HL-60 (cell line): Measurements from ENCODE around the gene CIRBP.

Source experiments
- CTCF ChIP-seq: IDR thresholded peaks from one replicate; pipeline ENCODE4 v1.5.1; 2011; ENCODE audit warnings: low read length, control low read depth, inconsistent platforms; ENCODE audit not compliant: insufficient read depth
- POLR2AphosphoS5 ChIP-seq: IDR thresholded peaks from 2 replicates; pipeline ENCODE4 v1.6.1; 2012; ENCODE audit warnings: low read depth
- SPI1 ChIP-seq: IDR thresholded peaks from 2 replicates; pipeline ENCODE4 v1.6.1; 2012; ENCODE audit warnings: low read depth, mild to moderate bottlenecking, borderline replicate concordance

- TF ChIP-seq CTCF (no peak), POLR2AphosphoS5 (no peak), SPI1 (no peak)
These were observed 24.9 kb downstream of the CIRBP start for GRCh38 chr19:1293782-1294604.
